ENCODE measurements around the gene CDH4.

- peak; percentile 59; the same call in 1 of the 2 replicates for TF ChIP-seq EZH2 (conservative IDR thresholded peaks at IDR 0.05; ENCODE audit: low read depth, low read length)
- TF ChIP-seq, protein P1, sequence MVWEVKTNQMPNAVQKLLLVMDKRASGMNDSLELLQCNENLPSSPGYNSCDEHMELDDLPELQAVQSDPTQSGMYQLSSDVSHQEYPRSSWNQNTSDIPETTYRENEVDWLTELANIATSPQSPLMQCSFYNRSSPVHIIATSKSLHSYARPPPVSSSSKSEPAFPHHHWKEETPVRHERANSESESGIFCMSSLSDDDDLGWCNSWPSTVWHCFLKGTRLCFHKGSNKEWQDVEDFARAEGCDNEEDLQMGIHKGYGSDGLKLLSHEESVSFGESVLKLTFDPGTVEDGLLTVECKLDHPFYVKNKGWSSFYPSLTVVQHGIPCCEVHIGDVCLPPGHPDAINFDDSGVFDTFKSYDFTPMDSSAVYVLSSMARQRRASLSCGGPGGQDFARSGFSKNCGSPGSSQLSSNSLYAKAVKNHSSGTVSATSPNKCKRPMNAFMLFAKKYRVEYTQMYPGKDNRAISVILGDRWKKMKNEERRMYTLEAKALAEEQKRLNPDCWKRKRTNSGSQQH (CRISPR knock-in tag; IDR thresholded peaks at IDR 0.05; ENCODE audit: low read depth): no peak
Measured at GRCh38 chr20:61684583-61685235, 432.6 kb downstream of the CDH4 start.

Data from HepG2 (cell line).